Stimulated activated CD4-positive, alpha-beta T cell treated with anti-CD3 and anti-CD28 coated beads, TNF-alpha, amount 100 ng/mL, for 24 hours (primary cell): ENCODE measurements around the gene TAF13.

Source experiments
- DNase-seq, 3 experiments: peaks; one replicate each; pipeline ENCODE4 v3.0.0-alpha.2; 2020; ENCODE audit warnings: low read depth in 3 of 3

The TAF13 gene, protein sequence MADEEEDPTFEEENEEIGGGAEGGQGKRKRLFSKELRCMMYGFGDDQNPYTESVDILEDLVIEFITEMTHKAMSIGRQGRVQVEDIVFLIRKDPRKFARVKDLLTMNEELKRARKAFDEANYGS

DNA sequence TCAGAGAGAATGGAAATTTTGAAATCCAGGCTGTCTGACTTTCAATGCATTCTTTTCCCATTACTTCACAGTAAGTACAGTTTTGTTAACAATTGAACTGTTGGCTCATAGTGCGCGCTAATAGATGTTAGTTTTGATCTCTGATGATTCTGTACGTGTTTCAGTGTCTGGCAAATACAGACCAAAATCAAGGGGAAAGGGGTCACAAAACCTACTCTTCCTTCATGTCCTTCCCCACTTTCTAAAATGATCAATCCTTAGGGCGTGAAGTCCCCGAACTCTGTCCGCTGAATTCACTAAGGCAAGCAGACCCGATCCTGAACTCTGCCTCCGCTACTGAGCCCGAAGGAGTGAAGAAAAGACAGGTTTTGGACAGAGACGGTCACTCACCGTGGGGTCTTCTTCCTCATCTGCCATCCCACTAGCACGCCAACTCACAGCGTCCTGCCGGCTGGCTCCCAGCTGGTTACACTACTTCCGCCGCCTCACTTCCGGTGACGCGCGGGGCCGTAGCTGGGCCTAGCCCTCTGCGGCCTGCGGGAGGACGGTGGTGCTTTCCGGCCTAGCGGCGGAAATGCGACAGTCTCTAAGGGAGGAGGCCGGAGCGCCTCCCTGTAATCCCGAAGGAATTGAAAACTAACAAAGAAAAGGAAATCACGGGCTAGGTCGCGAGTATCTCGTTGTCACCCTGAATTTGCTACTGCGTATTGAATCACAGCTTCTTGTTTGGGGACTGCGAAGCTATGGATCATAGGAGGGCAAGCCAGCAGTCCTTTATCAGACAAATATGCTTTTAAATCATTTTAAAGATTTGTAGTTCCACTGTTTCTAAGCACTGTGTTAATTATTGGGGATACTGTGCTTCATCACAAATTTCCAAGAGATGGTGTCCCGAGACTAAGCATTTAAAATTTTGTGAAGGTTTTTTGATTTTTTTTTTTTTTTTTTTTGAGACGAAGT, at the start of gene TAF13:
Gene TAF13, minus strand, starts transcription at position 473 of the 960 bp plus-strand sequence. Its CDS starts 56 bp downstream, at position 417.
- DNase-seq: peak; percentile 73 to 88 (median 77)

DNA sequence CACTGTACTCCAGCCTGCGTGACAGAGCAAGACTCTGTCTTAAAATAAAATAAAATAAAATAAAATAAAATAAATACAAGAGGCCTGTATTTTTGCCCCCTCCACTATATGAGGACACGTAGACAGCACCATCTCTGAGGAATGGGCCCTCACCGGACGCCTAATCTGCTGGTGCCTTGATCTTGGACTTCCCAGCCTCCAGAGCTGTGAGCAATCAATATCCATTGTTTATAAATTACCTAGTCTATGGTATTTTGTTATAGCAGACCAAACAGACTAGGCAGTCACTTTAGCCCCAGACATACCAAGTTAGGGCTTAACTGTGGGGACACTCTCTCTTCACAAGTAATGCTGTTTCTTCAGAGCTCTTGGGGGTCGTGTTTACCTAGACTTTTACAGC, 44.6 kb upstream of the TAF13 start:
- DNase-seq: no peak

DNA sequence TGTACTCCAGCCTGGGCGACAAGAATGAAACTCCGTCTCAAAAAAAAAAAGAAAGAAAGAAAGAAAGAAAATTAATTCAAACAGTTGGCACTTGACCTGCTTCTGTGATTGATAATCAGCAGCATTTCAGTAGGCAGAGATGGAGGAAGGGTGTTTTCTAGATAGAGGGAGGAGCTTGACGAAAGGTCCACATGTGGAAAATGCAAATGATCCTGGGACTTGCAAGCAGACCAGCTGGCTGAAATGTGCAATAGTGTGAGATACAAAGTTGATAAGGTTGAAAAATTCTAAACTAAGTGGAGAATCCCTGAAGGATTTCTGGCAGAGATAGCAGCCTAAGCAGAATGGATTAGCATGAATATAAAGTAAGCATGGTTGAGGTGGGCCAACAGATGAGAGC, 42.3 kb upstream of the TAF13 start:
- no peak for DNase-seq

DNA sequence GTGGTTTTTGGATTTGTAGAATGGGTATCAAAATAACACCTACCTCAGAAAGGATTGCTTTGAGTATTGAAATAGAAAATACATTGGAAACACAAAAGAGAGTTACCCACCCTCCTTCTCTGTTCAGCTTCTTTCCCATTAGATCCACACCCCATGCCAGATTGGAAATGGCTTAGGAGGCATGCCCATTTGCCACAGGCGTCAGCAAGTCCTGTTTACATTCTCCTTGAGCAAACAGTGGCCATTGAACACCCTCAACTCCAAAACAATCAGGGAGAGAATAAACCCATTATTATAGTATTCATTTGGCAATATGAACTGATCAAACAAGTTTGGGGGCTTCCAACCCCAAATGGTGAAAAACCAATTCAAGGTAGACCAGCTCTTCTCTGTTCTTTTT, 40.5 kb upstream of the TAF13 start:
- no peak for DNase-seq

DNA sequence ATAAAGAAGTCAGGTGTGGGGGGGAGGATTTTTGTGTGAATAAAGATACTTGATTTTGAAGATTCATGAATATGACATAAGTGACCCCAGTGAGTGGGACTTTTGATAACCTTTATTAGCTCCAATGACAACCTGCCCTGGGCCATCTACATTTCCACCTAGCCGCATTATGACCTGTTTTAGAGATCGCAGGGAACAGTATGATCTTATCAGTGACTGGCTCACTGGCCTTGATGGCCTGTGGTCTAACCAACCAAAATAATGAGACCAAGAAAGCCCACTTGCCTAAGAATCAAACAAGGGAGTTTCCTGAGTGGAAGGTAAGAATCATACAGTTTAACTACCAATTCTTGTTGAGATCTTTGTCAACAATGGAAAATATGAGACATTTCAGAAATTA, 39.9 kb upstream of the TAF13 start:
- DNase-seq: no peak

DNA sequence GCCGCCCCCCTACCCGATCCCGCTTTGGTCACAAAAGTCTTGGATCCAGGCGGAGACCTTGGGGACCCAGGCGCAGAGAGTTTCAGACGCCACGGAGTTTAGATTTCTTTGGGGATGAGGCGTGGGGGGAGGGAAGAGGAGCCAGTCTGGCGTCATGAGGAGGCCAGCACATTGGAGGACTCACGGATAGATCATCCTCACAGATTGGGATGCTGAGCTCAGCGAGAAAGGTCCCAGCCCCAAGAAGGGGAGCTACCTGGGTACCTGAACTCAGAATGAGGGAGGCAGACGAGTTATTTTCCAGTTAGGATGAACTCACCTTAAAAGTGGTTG, 38.5 kb upstream of the TAF13 start:
- DNase-seq: no peak

DNA sequence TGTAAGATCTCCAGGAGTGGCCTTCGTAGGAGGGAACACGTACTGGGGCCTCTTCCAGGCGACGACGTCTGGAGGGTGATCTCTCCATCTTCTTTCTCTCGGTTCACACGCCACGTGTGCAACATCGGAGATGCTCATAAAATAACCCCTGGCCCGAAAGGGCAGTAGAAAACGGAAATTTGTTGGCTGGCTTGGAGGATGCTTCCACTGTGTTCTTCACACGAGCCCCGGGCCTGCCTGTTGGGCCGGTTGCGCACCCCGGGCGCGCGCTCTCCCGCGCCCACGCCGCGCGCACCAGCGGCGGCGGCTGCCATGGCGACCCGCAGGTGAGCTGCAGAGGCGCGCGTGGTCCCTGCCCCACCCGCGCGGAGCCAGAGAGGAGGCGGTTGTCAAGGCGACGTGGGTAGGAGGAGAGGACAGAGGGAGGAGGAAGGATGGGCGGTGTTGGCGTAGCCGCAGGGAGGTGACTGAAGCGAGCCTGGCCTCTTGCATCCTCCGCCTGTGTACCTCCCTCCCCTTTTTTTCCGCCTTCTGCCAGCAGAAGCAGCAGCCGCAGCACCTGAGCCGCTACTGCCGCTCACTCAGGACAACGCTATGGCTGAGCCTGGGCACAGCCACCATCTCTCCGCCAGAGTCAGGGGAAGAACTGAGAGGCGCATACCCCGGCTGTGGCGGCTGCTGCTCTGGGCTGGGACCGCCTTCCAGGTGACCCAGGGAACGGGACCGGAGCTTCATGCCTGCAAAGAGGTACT, 38.0 kb upstream of the TAF13 start, which contains the start of gene ELAPOR1:
Gene ELAPOR1, plus strand, starts transcription at position 526 of the 752 bp plus-strand sequence. Its CDS starts 69 bp downstream, at position 595.
- DNase-seq: peak; percentile 57 to 81 (median 74)

DNA sequence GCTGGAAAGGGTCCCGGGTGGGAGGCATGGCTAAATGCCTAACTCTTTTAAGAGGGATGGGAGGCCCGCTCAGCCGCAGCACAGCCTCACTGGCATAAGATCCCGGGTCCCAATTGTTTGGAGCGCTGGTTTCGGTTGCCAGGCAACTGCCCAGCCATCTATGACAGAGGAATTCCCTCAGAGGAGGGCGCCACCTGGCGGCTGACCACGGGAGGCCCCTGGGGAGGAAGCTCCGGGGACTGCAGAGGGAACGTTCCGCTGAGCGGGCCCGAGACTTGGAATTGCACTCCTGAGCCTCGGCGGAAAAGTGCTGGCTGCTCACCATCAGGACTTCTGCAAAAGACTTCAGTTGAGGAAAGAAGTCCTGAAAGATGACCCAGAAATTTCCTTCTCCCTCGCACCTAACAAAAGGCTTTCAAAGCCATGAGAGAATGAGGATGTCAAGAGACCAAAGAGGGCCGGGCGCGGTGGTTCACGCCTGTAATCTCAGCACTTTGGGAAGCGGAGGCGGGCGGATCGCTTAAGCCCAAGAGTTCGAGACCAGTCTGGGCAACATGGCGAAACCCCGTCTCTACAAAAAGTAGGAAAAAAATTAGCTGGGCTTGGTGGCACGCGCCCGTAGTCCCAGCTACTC, 37.0 kb upstream of the TAF13 start:
- peak; percentile 80 to 90 (median 81) for DNase-seq

DNA sequence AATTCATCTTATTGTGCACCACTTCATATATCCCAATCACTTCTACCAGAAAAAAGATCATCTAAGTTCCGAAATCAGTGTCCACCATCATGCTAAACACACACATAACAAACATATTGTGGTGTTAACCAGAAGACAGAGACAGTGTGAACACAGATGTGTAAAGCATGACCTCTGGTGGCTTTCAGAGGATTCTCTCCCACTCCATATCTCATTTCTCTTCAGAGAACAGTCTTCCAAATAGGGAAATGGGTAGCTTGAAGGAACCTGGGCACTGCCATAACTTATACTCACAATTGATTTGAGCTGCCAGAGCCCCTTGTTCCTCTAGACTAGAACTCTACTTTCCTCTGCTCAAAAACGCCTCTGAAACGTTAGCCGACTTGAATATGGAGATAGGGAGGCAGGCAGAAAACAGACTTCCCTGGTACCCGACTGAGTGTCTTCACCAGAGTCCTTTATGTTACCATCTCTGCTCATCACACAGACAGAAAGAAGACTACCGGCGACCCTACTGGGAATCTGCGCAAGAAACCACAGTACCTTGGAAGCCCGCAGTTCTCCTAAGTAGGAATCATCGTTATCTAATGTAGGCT, 36.4 kb upstream of the TAF13 start:
- DNase-seq: no peak

DNA sequence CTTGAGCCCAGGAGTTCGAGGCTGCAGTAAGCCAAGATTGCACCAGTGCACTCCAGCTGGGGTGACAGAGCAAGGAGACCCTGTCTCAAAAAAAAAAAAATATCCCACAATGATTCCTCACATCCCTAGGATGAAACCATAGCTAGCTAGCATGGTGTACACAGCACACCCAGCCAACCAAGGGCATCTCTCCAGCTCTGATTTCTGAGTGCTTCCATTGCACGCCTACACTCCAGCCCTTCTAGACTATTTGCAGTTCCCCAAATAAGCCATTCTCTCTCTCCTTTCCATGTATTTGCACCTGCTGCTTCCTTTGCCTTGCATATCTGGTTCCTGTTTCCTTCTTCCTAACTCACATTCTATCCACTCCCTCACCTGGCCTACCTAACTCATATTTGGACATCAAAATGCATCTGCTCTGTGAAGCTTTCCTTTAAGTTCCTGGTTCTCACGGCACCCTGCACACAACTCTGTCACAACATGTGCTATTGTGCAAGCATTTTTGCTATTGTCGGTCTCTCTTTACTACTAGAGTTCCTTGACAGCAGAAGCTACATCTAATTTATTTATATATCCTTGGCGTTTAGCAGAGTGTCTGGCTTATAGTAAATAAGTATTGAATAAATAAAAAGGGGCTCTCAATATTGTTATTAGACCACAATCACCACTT, 35.7 kb upstream of the TAF13 start:
- DNase-seq: no peak

DNA sequence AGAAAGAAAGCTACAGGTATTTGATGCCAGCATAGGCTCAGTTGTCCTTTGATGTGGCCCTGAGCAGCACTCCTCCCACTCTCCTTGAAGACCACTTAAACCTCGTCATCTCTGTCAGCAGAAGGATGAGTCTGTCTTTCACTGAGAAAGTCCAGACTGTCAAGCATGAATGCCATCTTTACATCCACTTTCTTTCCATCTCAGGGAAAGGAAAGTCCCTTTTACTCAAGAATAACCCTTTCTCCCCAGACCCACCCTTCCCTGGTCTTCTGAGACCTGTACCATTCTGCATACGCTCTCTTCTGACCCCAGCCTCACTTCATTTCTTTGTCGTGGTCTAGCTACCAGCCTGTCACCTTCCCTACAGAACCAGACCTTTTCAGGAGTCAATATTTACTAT, 34.1 kb upstream of the TAF13 start:
- no peak for DNase-seq

DNA sequence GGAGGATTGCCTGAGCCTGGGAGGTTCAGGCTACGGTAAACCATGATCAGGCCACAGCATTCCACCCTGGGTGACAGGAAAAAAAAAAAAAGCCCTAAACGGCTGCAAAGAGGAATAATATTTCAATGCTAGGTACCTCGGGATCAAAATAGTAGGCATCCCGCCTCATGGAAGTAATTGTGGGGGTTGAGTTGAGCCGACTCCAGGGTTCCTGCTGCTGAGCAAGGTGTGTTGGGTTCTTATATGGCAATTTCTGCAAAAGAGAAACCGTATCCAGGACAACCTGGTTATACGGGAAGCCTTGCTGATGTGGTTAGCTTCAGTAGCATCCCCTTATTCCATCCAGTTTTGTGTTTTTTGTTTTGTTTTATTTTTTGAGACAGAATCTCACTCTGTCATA, 32.0 kb upstream of the TAF13 start:
- no peak for DNase-seq

DNA sequence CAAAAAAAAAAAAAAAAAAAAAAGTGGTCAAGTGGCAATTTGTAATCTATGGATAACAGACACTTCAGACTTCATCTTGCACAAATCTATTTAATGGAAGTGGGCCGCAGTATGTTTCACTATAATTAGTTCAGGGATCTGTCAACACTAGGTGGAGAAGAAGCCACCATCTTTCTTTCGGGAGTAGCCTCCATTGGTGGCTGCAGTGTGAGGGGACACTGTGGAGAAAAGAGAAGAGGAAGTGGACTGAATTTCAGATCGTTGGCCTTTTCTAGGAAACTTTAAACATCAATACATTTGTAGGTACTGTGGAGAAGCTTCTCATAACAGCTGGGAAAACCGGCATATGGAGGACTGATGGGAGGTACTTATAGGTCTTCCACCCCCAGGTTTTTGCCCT, 30.1 kb upstream of the TAF13 start:
- no peak for DNase-seq

DNA sequence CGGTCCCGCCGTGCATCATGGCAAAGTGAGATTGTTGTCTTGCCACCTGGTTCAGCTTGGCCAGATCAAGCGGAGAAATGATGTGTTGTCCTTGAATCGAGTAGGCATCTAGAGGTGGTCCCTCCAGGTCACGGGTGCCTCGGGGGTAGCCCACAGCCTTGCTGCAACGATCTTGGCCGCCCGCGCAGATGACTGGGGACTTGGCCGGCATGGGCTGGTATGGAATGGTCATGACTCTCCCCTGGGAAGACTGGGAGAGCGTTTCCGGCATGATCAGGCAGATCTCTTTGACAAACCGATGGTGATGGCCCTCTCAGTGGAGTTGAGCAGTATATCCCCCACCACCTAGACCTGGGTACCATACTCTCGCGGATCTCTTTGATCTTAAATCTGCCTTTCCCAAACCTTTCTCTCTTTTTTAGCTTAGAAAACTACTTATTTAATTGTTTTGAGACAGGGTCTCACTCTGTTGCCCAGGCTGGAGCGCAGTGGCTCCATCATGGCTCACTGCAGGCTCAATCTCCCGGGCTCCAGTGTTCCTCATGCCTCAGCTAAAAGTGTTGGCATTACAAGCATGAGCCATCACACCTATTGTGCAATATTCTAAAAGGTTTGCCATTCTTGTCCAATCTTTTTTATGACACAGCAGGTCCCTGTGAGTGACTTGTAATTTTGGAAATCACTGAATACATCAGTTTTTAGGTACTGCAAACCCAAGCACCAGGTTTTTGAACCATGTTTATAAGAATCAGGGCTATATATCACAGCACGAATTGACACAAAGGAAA, 28.8 kb upstream of the TAF13 start:
- no peak for DNase-seq

DNA sequence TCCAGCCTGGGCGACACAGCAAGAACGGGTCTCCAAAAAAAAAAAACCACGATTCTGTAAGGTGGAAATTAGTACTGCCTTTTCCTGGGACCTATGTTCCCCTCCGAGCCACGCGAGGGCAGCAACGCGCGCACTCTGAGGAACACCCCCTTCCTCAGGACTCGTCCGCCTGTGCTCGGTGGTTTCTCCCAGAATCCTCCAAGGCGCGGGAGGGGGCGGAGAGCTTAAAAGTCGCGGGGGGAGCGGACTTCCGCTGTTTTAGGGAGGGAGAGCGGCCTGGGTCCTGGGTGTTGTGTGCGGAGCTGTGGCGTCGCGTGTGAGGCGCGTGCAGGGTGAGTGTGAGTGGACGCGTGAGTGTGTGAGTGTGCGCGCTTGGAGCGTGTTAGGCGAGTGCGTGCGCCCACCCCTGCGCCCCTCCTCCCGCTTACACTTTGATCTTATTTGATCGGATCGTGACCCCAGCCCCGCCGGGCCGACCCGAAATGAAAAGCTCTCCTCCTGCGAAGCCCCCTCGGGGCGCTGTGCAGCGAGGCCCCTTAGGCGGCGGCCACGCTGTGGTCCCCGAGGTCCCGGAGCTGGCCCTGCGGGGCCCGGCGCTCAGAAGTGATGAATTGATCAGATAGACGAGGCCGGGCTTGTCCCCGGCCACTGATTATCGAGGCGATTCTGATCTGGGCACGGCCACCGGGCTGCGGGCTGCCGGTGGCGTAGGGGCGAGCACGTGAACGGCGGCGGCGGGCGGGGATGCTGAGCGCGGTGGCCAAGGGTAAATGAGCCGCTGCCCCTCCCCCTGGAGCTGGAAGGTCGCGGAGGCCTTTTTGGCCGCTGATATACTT, 24.4 kb upstream of the TAF13 start:
- DNase-seq: peak; percentile 91 to 98 (median 96)

DNA sequence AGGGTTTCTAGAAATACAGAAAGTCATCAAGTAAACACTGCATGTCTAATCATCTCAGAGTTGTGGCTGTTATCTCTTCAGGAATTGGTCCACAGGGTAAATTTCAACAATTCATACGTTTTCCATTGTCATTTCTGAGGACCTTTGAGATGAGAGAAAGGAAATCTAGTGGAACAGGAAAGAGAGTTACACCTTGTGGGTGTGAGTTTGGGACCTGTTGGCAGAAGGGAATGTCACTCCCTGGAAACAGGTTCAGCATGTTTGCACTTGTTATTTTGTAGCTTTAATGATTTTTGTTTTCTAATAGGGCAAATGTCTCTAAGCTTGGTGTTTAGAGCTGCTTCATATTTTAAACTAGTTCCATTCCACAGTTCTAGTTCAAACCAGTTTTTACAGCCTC, 20.3 kb upstream of the TAF13 start:
- no peak for DNase-seq

DNA sequence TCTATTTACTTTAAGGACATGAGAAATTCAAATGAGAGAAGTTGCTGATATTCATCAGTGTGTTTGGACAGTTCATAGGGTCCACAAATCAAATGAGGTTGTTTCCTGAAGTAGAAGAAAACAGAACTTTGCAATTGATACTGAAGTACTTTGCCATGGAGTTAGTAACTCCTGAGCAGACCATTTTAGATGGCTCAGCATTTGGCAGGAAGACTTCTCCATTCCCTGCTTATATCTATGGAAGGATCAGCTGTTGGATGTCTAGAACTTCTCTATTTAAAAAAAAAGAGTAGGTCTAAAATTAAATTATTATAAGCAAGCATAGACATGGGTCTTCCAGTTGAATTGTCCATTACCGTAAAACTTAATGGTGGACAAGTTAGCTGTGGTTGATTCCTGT, 19.8 kb upstream of the TAF13 start:
- no peak for DNase-seq

DNA sequence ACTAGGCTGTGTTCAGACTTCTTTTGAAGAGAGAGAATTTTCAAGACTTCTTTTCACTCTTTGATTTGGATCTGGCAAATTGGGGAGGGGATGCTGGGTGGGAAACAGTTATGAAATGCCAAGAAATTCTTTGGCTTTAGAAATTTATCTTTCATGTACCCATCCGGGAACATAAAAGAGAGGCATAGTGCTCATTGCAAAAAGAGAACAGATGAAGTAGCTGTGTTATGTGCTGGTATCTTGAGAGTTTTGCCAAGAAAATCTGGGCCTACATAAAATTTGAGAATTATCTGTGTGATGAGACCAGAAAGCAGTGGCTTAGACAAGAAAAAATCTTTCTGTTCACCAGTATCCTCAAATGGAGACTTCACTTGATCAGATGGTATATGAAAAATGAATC, 19.1 kb upstream of the TAF13 start:
- no peak for DNase-seq

DNA sequence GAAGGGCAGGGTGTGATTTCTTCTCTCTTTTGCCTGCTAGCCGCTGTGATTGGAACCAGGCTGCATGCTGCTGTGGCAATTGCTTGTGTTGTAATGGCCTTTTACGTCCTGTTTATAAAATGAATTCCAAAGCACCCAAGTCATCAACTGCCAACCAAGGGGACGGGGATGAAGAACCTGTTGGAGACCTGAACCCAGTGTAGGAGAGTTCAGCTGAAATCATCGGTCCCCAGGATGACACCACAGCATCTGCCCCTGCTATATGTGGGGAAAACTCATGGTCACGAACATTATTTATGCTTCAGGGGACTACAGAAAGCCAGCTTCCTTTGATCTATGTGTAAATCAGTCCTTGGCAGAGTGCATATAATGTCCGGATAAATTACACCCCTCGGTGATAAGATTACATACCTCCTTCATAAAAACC, 18.6 kb upstream of the TAF13 start:
- no peak for DNase-seq
